HAP-1 (cell line): ENCODE data around the gene USH1C.
A peak's percentile ranks its signal among the peaks of the same experiment; 100 is the strongest.

Source experiments
- DNase-seq, 2 experiments: peaks; one replicate each; pipeline ENCODE4 v3.0.0-alpha.2; 2016 to 2020; ENCODE audit warnings: low spot score in 2 of 2
- H3K27me3 ChIP-seq: fragments of 250-450 bp; sonication (Bioruptor Pico); 2 replicates; pipeline ENCODE4 v1.5.1; 2020; ENCODE audit warnings: low read depth, mild to moderate bottlenecking, moderate library complexity
- H3K36me3 ChIP-seq: fragments of 250-450 bp; sonication (Bioruptor Pico); replicated peaks from 2 replicates; pipeline ENCODE4 v1.5.1; 2020; ENCODE audit warnings: mild to moderate bottlenecking
- H3K4me1 ChIP-seq: fragments of 250-450 bp; sonication (Bioruptor Pico); 2 replicates; pipeline ENCODE4 v1.5.1; 2020; ENCODE audit warnings: mild to moderate bottlenecking
- H3K4me3 ChIP-seq: fragments of 250-450 bp; sonication (Bioruptor Pico); 2 replicates; pipeline ENCODE4 v1.5.1; 2020; ENCODE audit warnings: mild to moderate bottlenecking, moderate library complexity
- H3K9me3 ChIP-seq: fragments of 250-450 bp; sonication (Bioruptor Pico); 2 replicates; pipeline ENCODE4 v1.5.1; 2020; ENCODE audit warnings: mild to moderate bottlenecking, moderate library complexity
- in situ Hi-C: fragments of 300-500 bp; cut with MboI; formaldehyde crosslinking; loops from 3 replicates; pipeline ENCODE4 v1.14.3; 2020; ENCODE audit warnings: low sequenced_read_pairs, inconsistent platforms, mixed read lengths

Gene USH1C

DNA sequence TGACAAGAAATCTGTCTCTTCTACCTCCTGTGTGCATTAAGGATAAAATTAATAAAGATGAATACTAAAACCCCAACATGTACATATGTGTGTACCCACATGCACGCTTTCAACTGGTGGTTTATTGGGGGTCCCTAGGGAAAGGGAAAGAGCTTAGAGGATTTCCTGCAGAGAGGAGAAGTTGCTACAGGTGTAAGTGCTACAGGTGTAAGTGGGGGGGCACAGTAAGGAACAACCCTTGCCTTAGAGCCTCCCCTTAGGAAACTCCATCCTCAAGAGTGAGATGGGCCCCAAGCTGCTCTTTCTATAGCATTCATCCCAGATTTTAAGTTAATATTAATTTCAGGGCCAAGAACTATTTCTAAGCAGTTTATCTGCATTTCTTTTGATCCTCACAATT, 55.7 kb downstream of the USH1C start:
- H3K36me3 ChIP-seq = no peaks in the 10 kb centered on the region
- H3K9me3 ChIP-seq = no peaks in the 10 kb centered on the region
- H3K4me3 ChIP-seq = no peak overlapping the region
- H3K4me1 ChIP-seq = no peaks in the 10 kb centered on the region
- no peak for DNase-seq
- H3K27me3 ChIP-seq = peaks cover 2% of the 10 kb centered on the region; the same call in 1 of the 2 replicates
- in situ Hi-C loops = no loop called here

DNA sequence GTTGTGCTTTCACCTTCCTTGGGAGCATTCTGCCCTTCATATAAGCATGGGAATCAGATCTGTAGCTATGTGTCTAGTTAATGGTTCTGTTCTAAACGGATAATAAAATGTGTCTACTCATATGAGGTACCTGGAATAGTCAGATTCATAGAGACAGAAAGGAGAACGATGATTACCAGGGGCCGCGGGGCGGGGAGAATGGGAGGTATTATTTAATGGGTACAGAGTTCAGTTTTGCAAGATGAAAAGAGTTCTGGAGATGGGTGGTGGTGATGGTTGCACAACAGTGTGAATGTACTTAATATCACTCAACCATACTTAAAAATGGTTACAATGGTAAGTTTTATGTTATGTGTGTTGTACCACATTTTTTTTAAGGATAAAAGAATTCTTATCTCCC, 57.6 kb downstream of the USH1C start:
- in situ Hi-C loops = no loop called here

DNA sequence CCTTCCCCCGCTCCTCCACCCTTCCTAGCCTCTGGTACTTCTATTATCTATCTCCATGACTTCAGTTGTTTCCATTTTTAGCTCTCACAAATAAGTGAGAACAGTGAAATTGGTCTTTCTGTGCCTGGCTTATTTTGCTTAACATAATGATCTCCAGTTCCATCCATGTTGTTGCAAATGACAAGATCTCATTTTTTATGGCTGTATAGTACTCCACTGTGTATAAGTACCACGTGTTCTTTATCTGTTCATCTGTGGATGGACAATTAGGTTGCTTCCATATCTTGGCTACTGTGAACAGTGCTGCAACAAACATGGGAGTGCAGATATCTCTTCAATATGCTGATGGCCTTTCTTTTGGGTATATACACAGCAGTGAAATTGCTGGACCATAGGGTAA, 60.7 kb downstream of the USH1C start:
- DNase-seq = no peak
- Histone ChIP-seq H3K27me3 (no peaks in the 10 kb centered on the region; the same call in 1 of the 2 replicates), H3K9me3 (no peaks in the 10 kb centered on the region), H3K4me1 (peaks cover 8% of the 10 kb centered on the region), H3K36me3 (no peaks in the 10 kb centered on the region), H3K4me3 (no peak overlapping the region)
- in situ Hi-C loops = no loop called here

More for the DNA sequence above, 57.6 kb downstream of the USH1C start:
- H3K36me3 ChIP-seq = no peaks in the 10 kb centered on the region
- H3K4me1 ChIP-seq = no peaks in the 10 kb centered on the region
- no peak overlapping the region for H3K4me3 ChIP-seq
- no peak for DNase-seq
- H3K9me3 ChIP-seq = no peaks in the 10 kb centered on the region
- H3K27me3 ChIP-seq = peaks cover 2% of the 10 kb centered on the region; the same call in 1 of the 2 replicates

DNA sequence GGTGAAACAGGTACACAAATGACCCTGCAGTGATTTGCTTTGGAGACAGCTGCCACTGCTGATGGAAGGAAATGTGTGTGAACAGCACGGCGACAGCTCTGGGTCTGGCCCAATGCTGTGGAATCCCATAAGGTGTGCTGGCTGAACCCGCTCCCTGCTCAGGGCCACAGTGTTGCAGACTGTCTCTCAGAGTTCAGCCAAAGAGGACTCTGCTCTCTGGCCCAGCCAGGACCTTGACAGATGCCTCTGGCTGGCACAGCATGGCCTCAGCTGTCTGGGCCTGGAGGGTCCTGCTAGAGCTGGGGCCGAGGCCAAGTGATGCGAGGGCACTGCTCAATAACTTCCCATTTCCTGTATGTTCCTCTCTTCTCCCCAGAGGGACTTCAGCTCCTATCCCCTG, 62.3 kb downstream of the USH1C start:
- no peak for DNase-seq
- Histone ChIP-seq H3K36me3 (no peaks in the 10 kb centered on the region), H3K27me3 (peaks cover 6% of the 10 kb centered on the region; the same call in 1 of the 2 replicates), H3K9me3 (no peaks in the 10 kb centered on the region), H3K4me1 (peaks cover 8% of the 10 kb centered on the region), H3K4me3 (no peak overlapping the region)
- in situ Hi-C loops = no loop called here

DNA sequence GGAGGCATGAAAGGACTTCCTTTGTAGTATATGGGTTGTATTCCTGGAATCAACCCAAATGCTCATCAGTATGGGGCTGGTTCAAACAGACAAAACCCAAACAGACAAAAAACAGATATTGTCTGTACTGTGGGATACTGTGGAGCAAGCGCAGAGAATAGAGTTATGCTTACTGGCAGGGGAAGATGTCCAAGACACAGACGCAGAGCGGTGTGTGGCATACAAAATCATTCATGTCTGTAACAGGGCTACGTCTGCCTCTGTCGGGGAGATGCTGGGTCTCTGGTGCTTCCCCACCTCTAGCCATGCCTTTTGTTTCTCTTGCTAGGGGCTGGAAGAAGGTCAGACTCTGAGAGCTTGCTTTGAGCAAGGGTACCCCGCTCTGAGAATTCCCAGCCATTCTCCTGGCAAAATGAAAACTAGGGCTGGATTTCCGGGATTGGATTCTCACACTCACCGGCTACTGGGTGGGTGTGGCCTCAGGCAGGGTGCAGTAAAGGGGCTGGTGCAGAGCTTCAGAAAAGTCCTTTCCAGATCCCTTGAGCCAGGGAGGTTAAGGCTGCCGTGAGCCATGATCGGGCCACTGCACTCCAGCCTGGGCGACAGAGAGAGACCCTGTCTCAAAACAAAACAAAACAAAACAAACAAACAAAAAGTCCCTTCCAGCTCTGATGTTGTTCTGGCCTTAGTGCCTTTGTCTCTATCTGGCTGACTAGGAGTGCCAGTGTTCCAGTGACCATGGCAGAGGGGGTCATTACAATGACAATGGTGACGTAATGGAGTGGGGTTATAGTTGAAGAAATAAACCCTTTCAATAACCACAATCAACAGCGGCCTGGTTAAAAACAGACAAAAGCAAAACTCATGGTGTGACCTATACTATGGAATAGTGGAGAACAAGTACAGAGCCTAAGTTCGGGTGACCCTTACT, 64.7 kb downstream of the USH1C start:
- Histone ChIP-seq H3K27me3 (peaks cover 17% of the 10 kb centered on the region; the same call in 1 of the 2 replicates), H3K4me3 (no peak overlapping the region), H3K4me1 (peaks cover 8% of the 10 kb centered on the region), H3K36me3 (no peaks in the 10 kb centered on the region), H3K9me3 (no peaks in the 10 kb centered on the region)
- in situ Hi-C loops = loop anchor here (5.0 kb wide), 1 partner anchor 87 kb away; no protein-coding TSS in a partner anchor
- DNase-seq = peak; percentile 60 to 89

DNA sequence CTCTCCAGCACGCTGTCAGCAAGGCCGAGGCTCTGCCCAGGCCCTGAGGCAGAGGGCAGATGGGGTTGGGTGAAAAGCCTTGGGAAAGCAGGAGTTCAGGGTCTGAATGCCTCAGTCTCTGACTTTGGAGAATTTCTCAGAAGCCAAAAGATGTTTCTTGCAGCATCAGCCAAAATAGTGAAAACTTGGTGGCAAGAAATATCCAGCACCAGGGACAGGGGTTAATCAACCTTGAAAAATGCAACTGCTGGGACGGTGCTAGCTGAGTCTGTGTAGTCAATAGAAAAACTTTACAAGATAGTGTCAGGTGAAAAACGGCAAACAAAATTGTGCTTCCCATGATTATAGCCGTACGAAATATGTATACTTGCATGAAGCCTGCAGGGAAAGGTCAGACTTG, 66.1 kb downstream of the USH1C start:
- H3K4me3 ChIP-seq = no peak overlapping the region
- in situ Hi-C loops = loop anchor here (5.0 kb wide), 1 partner anchor 86 kb away; no protein-coding TSS in a partner anchor
- no peaks in the 10 kb centered on the region for H3K36me3 ChIP-seq
- peaks cover 17% of the 10 kb centered on the region; the same call in 1 of the 2 replicates for H3K27me3 ChIP-seq
- no peak for DNase-seq
- H3K9me3 ChIP-seq = no peaks in the 10 kb centered on the region
- H3K4me1 ChIP-seq = peaks cover 8% of the 10 kb centered on the region

DNA sequence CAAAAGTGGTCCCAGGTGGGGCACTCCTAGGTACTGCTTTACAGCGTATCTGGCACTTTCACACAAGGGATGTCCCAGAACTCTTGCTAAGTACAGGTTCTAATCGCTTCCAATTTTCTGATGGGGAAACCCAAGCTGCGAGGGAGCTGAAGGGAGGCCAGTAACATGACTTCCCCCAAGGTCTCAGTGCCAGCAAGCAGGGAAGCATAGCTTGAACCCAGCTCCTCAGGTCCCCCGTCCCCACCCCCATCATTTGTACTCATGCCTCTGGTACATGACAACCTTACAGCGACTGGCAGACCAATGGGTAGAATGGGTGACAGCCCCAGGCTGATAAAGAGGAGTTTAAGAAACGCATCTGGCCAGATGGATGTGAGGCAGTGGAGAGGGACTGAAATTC, 66.9 kb downstream of the USH1C start:
- peaks cover 8% of the 10 kb centered on the region for H3K4me1 ChIP-seq
- no peaks in the 10 kb centered on the region for H3K36me3 ChIP-seq
- peaks cover 17% of the 10 kb centered on the region; the same call in 1 of the 2 replicates for H3K27me3 ChIP-seq
- DNase-seq = no peak
- H3K9me3 ChIP-seq = no peaks in the 10 kb centered on the region
- H3K4me3 ChIP-seq = no peak overlapping the region
- in situ Hi-C loops = loop anchor here (5.0 kb wide), 1 partner anchor 85 kb away; no protein-coding TSS in a partner anchor

DNA sequence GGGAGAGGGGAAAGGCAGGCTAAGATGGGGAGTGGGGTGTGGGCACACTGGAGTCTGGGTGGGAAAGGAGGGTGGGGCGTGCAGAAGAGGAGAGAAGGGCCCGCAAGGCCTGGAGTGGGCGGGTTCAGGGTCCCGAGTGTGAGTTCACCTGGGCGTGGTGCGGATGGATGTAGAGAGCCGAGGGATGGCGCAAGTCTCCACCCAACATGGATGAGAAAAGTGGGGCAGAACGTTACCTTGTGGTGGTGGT, 67.2 kb downstream of the USH1C start:
- no peak overlapping the region for H3K4me3 ChIP-seq
- H3K27me3 ChIP-seq = peaks cover 17% of the 10 kb centered on the region; the same call in 1 of the 2 replicates
- in situ Hi-C loops = loop anchor here (5.0 kb wide), 1 partner anchor 85 kb away; no protein-coding TSS in a partner anchor
- no peaks in the 10 kb centered on the region for H3K36me3 ChIP-seq
- no peak for DNase-seq
- no peaks in the 10 kb centered on the region for H3K9me3 ChIP-seq
- H3K4me1 ChIP-seq = peaks cover 8% of the 10 kb centered on the region

DNA sequence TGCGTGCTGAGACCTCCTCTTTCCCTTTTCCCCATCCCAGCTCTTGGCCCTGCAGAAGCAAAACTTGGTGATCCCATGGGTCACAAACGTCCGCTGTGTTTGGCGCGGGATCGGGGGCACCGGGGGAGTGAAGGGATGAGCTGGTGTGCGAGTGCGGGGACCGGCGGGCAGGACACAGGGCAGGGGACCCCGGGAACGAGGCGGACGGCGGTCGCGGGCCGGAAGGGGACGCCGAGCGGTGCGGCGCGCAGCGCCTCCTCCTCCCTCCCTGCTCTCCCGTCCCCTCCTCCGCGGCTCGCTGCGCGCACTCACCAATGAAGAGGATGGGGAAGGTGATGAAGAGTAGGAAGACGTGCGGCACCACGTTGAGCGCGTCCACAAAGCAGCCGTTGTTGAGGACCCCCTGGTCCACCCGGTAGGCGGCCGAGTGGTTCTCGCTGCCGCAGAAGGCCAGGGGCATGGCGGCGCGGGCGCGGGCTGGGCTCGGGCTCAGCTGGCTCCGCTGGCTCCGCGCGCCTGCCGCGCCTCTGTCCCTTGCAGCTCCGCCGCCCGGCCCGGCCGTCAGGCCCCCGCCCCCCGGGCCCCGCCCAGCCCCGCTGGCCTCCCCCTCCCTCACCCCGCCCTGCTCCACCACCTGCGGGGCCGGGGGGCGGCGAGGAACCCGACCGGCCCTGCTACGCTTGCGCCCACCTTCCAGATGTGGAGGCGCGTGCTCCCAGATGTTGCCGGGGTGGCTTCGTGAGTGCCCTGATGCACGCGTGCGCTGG, 67.7 kb downstream of the USH1C start, which contains the start of gene ABCC8:
Gene ABCC8 (minus strand): TSS at position 529 of the 767 bp plus-strand sequence. CDS start 69 bp downstream, at position 460.
- DNase-seq = peak; percentile 2 to 53
- peaks cover 8% of the 10 kb centered on the region for H3K4me1 ChIP-seq
- H3K27me3 ChIP-seq = peaks cover 17% of the 10 kb centered on the region; the same call in 1 of the 2 replicates
- peak within 1 kb of the TSS; percentile 41 for H3K4me3 ChIP-seq
- in situ Hi-C loops = loop anchor here (5.0 kb wide), 1 partner anchor 84 kb away; no protein-coding TSS in a partner anchor
- no peaks in the 10 kb centered on the region for H3K36me3 ChIP-seq
- no peaks in the 10 kb centered on the region for H3K9me3 ChIP-seq

DNA sequence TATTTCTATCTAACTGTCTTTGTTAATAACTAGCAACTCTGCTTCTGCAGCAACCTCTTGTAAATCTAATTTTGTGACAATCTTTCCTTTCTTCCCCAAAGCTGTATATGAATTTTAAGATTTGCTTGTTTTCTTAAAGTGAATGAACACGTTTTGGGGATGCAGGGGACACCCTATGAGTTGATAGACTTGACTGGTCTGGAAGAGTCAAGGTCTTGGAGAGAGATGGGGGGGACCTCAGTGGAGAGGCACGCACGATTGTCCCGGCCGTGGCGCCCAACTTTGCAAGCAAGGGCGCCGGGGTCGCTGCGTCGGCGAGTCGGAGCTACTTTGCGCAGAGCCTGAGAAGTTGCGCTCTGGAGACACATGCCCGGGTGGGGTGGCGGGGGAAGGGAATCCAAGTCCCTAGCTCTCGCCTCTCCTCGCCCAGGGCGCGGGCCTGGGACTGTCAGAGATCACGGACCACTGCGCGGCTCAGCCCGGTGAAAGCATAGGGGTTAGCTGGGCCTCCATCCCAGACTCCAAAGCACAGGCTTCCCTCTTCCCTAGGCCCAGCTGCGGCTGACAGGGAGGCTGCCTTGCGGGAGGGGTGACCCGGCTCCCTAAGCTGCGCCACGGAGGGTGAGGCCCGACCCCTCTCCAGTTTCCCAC, 68.4 kb downstream of the USH1C start:
- H3K27me3 ChIP-seq = peaks cover 17% of the 10 kb centered on the region; the same call in 1 of the 2 replicates
- no peaks in the 10 kb centered on the region for H3K9me3 ChIP-seq
- H3K36me3 ChIP-seq = no peaks in the 10 kb centered on the region
- DNase-seq = peak in 1 of 2 experiments; percentile 36
- in situ Hi-C loops = loop anchor here (5.0 kb wide), 1 partner anchor 83 kb away; no protein-coding TSS in a partner anchor
- H3K4me3 ChIP-seq = peak overlapping the region; percentile 41
- peaks cover 8% of the 10 kb centered on the region for H3K4me1 ChIP-seq

DNA sequence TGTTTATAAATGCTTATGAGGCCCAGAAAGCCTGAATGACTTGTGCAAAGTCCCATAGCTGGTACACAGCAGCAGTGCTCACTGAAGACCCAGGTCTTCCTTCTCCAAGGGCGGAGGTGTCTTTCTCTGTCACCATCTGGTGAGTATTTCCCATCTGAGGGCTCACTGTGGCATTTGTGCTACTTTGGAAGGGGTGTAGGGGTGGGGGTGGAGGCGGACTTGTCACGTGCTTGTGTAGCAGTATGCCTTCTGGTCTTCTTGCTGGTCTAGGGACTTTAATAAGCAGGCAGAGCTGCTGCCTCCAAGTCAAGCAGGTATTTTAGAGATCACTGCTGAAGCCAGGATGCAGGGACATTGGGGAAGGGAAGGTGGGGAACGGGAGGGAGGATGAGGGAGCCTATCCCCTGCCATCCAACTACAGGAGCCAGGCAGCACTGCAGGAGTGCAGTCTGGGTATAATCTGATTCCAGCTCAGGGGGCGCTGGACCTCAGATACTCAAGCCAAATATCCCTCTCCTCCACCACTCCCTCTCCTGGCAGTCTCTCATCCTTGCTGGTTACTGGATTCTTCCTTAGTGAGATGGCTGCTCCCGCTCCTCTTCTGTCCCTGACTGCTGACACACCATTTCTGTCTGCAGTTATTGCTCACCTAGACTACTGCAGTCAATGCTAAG, 71.0 kb downstream of the USH1C start:
- H3K9me3 ChIP-seq = no peaks in the 10 kb centered on the region
- H3K27me3 ChIP-seq = peaks cover 17% of the 10 kb centered on the region; the same call in 1 of the 2 replicates
- no peaks in the 10 kb centered on the region for H3K4me1 ChIP-seq
- in situ Hi-C loops = no loop called here
- H3K36me3 ChIP-seq = no peaks in the 10 kb centered on the region
- no peak overlapping the region for H3K4me3 ChIP-seq
- peak; percentile 42 to 57 for DNase-seq

DNA sequence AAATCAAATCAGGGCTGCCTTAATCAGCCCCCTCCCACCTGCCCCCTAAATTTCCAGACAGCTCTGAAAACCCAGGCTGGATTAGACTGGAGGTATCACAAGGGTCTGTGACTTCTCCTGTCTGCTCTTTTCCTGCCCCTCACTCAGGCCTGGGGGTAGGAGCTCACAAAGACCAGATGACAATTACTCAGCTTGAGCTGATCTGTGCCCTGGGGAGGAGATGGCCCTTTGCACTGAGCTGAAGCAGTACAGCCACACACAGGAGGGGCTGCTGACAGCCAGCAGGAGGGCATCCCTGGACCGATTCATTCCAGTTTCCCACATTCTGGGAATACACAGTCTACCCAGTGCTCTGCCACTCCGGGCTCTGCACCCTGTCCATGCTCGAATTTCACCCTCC, 71.7 kb downstream of the USH1C start:
- peaks cover 13% of the 10 kb centered on the region; the same call in 1 of the 2 replicates for H3K27me3 ChIP-seq
- no peak for DNase-seq
- no peaks in the 10 kb centered on the region for H3K36me3 ChIP-seq
- H3K4me3 ChIP-seq = no peak overlapping the region
- no peaks in the 10 kb centered on the region for H3K9me3 ChIP-seq
- in situ Hi-C loops = no loop called here
- no peaks in the 10 kb centered on the region for H3K4me1 ChIP-seq

DNA sequence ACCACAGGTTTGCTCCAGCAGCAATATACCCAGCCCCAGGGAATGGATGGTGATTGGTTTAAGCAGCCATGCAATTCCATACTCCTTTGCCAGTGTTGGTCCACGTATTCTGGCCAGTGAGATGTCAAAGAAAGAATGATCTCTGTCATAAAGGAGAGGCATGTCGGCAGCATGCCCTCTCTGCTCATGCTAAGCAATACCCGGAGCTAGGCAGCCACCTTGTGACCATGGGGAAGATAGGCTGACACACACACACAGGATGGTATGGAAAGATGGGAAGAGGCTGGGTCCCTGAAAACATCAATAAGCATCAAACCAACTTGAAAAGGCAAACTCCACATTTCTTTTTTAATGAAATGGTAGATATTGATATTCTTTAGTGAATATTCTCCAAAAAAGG, 72.7 kb downstream of the USH1C start:
- Histone ChIP-seq H3K9me3 (no peaks in the 10 kb centered on the region), H3K36me3 (no peaks in the 10 kb centered on the region), H3K4me3 (no peak overlapping the region), H3K4me1 (no peaks in the 10 kb centered on the region), H3K27me3 (peaks cover 11% of the 10 kb centered on the region; the same call in 1 of the 2 replicates)
- no peak for DNase-seq
- in situ Hi-C loops = no loop called here
